Measurements from ENCODE around the gene FAM20B.
"Not testable (repeated sequence)": the region's sequence is repeated elsewhere in the genome, so short reads cannot be mapped to it uniquely, and the experiment has no call there.

The FAM20B gene

GRCh38 chr1:179025125-179025974 is at the start of gene FAM20B:
FAM20B (plus strand) TSS chr1:179025894; CDS start chr1:179043848, 17,954 bp downstream.
- peak; percentile 69 for DNase-seq

GRCh38 chr1:178976541-178976940 is 49.2 kb upstream of the FAM20B start:
- no peak for DNase-seq

- no peak for DNase-seq
Observed at GRCh38 chr1:178986204-178986603, 39.5 kb upstream of the FAM20B start.

- not testable (repeated sequence) for DNase-seq
Observed at GRCh38 chr1:178988198-178988597, 37.5 kb upstream of the FAM20B start.

- no peak for DNase-seq
Observed at GRCh38 chr1:178993559-178993958, 32.1 kb upstream of the FAM20B start.

GRCh38 chr1:178997428-178997827 is 28.3 kb upstream of the FAM20B start:
- DNase-seq = no peak

GRCh38 chr1:178998295-178998694 is 27.4 kb upstream of the FAM20B start:
- DNase-seq = no peak

- no peak for DNase-seq
Observed at GRCh38 chr1:178999061-178999460, 26.6 kb upstream of the FAM20B start.

GRCh38 chr1:179001451-179001850 is 24.2 kb upstream of the FAM20B start:
- DNase-seq = no peak

- not testable (repeated sequence) for DNase-seq
Observed at GRCh38 chr1:179002064-179002463, 23.6 kb upstream of the FAM20B start.

- no peak for DNase-seq
Observed at GRCh38 chr1:179002552-179003345, 22.9 kb upstream of the FAM20B start.

GRCh38 chr1:179003512-179004066 is 22.1 kb upstream of the FAM20B start:
- no peak for DNase-seq

GRCh38 chr1:179007233-179007632 is 18.5 kb upstream of the FAM20B start:
- no peak for DNase-seq

- no peak for DNase-seq
Observed at GRCh38 chr1:179010671-179011070, 15.0 kb upstream of the FAM20B start.

GRCh38 chr1:179012038-179012437 is 13.7 kb upstream of the FAM20B start:
- no peak for DNase-seq

GRCh38 chr1:179014123-179014522 is 11.6 kb upstream of the FAM20B start:
- DNase-seq = no peak

GRCh38 chr1:179015396-179015795 is 10.3 kb upstream of the FAM20B start:
- DNase-seq = no peak

- no peak for DNase-seq
Observed at GRCh38 chr1:179016706-179017382, 8.8 kb upstream of the FAM20B start.

GRCh38 chr1:179017383-179018326 is 8.0 kb upstream of the FAM20B start:
- no peak for DNase-seq

GRCh38 chr1:179021873-179022272 is 3.8 kb upstream of the FAM20B start:
- no peak for DNase-seq

GRCh38 chr1:179023946-179024650 is 1.6 kb upstream of the FAM20B start:
- no peak for DNase-seq

All from NCI-H1417 treated with DMSO at 0.1 percent for 48 hours (cell line).